GM06990 (cell line): ENCODE results near the gene PPP1R9A.
"Not testable (repeated sequence)": the region's sequence is repeated elsewhere in the genome, so short reads cannot be mapped to it uniquely, and the experiment has no call there.

Experiments used
- DNase-seq: peaks from one replicate; pipeline ENCODE4 v3.0.0-alpha.2; 2011; ENCODE audit not compliant: insufficient read length; ENCODE audit errors: extremely low read depth
- H3K27me3 ChIP-seq: replicated peaks from 2 replicates; pipeline ENCODE4 v1.6.0; 2011; ENCODE audit warnings: low read length; ENCODE audit not compliant: control insufficient read depth, insufficient read depth
- H3K36me3 ChIP-seq: 2 replicates; pipeline ENCODE4 v1.5.1; 2011; ENCODE audit warnings: low read length; ENCODE audit not compliant: control insufficient read depth, insufficient read depth
- H3K4me3 ChIP-seq: replicated peaks from 2 replicates; pipeline ENCODE4 v1.5.1; 2011; ENCODE audit warnings: low read depth, mild to moderate bottlenecking, control low read depth, low read length
- TF ChIP-seq, protein P1 (sequence below): IDR thresholded peaks from 2 replicates; pipeline ENCODE4 v1.5.1; 2011; ENCODE audit warnings: low read length, control low read depth, mild to moderate bottlenecking, inconsistent platforms; ENCODE audit not compliant: insufficient read depth, poor library complexity, severe bottlenecking

PPP1R9A gene

DNA sequence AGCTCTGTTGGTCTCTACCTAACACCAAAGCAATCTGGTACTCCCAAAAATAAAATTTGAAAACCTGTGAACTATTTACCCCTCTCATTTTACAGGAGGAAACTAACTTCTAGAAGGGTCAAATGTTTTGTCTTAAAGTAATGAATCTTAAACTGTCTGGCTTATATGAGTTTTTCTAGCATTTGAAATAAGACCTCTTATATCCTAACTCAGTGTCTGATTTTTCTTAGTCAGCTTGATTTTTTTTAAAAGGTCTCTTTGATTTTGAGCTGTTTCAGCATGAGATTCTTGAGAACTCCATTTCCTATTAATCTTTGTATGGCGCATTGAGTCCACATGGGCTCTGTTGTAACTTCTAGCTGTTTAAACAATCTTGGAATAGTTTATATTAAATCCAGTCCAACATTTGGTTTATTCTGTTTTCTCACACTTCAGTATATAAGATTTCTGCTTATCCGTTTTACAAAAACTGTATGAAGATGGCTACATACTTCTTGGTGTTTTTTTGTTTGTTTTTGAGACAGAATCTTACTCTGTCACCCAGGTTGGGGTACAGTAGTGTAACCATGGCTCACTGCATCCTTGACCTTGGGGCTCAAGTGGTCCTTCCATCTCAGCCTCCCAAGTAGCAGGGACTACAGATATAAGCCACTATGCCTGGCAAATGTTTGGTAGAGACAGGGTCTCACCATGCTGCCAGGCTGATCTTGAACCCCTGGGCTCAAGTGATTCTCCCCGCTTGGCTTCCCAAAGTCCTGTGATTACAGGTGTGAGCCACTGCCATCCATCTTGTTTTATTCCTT, 91.1 kb downstream of the PPP1R9A start:
- Histone ChIP-seq H3K27me3 (no peaks in the 10 kb centered on the region), H3K36me3 (no peaks in the 10 kb centered on the region), H3K4me3 (no peak overlapping the region)
- TF ChIP-seq, protein P1, sequence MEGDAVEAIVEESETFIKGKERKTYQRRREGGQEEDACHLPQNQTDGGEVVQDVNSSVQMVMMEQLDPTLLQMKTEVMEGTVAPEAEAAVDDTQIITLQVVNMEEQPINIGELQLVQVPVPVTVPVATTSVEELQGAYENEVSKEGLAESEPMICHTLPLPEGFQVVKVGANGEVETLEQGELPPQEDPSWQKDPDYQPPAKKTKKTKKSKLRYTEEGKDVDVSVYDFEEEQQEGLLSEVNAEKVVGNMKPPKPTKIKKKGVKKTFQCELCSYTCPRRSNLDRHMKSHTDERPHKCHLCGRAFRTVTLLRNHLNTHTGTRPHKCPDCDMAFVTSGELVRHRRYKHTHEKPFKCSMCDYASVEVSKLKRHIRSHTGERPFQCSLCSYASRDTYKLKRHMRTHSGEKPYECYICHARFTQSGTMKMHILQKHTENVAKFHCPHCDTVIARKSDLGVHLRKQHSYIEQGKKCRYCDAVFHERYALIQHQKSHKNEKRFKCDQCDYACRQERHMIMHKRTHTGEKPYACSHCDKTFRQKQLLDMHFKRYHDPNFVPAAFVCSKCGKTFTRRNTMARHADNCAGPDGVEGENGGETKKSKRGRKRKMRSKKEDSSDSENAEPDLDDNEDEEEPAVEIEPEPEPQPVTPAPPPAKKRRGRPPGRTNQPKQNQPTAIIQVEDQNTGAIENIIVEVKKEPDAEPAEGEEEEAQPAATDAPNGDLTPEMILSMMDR, result no peak
- no peak for DNase-seq

GRCh38 chr7:94999069-94999351, 91.6 kb downstream of the PPP1R9A start:
- H3K36me3 ChIP-seq, result no peaks in the 10 kb centered on the region
- no peak overlapping the region for H3K4me3 ChIP-seq
- no peak for DNase-seq
- no peaks in the 10 kb centered on the region for H3K27me3 ChIP-seq
- TF ChIP-seq, protein P1, result no peak

GRCh38 chr7:94999601-95000000, 92.2 kb downstream of the PPP1R9A start:
- not testable (repeated sequence) for H3K27me3 ChIP-seq, H3K36me3 ChIP-seq, H3K4me3 ChIP-seq, DNase-seq

GRCh38 chr7:95001258-95001657, 93.9 kb downstream of the PPP1R9A start:
- no peak for DNase-seq
- TF ChIP-seq, protein P1, result no peak
- H3K36me3 ChIP-seq, result no peaks in the 10 kb centered on the region
- H3K4me3 ChIP-seq, result no peak overlapping the region
- H3K27me3 ChIP-seq, result no peaks in the 10 kb centered on the region

GRCh38 chr7:95001815-95002561, 94.6 kb downstream of the PPP1R9A start:
- TF ChIP-seq, protein P1, result no peak
- no peaks in the 10 kb centered on the region for H3K36me3 ChIP-seq
- no peak for DNase-seq
- H3K27me3 ChIP-seq, result no peaks in the 10 kb centered on the region
- no peak overlapping the region for H3K4me3 ChIP-seq

GRCh38 chr7:95002775-95003174, 95.4 kb downstream of the PPP1R9A start:
- no peaks in the 10 kb centered on the region for H3K27me3 ChIP-seq
- DNase-seq, result no peak
- no peaks in the 10 kb centered on the region for H3K36me3 ChIP-seq
- no peak overlapping the region for H3K4me3 ChIP-seq
- TF ChIP-seq, protein P1, result no peak
